GM10266 (cell line): ENCODE results near the gene NCAM1.

Experiments
- DNase-seq: peaks from one replicate; pipeline ENCODE4 v3.0.0; 2012; ENCODE audit errors: extremely low spot score
- CTCF ChIP-seq: IDR thresholded peaks from 2 replicates; pipeline ENCODE4 v1.5.1; 2012; ENCODE audit warnings: mild to moderate bottlenecking, low read depth; ENCODE audit not compliant: control insufficient read depth, insufficient read depth; ENCODE audit errors: missing control alignments

NCAM1 gene

DNA sequence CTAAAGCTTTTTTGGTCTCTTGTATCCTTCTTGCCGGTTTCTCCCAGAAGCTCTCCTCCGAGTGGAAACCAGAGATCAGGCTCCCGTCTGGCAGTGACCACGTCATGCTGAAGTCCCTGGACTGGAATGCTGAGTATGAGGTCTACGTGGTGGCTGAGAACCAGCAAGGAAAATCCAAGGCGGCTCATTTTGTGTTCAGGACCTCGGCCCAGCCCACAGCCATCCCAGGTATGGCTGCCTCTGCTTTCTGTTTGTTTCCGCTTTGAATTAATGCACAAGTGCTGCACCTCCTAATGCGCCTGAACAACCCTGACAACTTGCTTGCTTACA is 298.8 kb downstream of the NCAM1 start:
- no peak for TF ChIP-seq CTCF
- DNase-seq, result no peak

- TF ChIP-seq CTCF, result no peak
- DNase-seq, result no peak
Observed at GRCh38 chr11:113260541-113260940, 299.3 kb downstream of the NCAM1 start.

- TF ChIP-seq CTCF, result no peak
- no peak for DNase-seq
Observed at GRCh38 chr11:113261709-113262475, 300.7 kb downstream of the NCAM1 start.

DNA sequence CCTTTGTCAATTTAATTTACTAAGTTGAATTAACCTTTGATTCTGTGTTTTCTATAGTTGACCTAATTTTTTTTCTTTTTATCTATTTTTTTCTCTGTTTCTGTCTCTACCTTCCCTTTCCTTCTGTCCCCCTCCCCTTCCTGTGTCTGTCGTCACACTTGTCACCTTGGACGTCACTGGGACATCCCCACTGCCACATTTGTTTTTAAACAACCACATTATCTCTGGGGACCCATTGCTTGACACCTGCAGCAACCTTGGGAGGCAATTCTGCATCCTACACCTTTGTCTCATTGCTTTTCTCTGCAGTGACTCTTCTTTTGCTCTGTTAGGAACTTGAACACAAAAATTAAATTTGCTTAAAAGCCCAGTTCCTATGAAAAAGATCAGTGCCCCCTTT is 301.4 kb downstream of the NCAM1 start:
- TF ChIP-seq CTCF, result no peak
- no peak for DNase-seq

DNA sequence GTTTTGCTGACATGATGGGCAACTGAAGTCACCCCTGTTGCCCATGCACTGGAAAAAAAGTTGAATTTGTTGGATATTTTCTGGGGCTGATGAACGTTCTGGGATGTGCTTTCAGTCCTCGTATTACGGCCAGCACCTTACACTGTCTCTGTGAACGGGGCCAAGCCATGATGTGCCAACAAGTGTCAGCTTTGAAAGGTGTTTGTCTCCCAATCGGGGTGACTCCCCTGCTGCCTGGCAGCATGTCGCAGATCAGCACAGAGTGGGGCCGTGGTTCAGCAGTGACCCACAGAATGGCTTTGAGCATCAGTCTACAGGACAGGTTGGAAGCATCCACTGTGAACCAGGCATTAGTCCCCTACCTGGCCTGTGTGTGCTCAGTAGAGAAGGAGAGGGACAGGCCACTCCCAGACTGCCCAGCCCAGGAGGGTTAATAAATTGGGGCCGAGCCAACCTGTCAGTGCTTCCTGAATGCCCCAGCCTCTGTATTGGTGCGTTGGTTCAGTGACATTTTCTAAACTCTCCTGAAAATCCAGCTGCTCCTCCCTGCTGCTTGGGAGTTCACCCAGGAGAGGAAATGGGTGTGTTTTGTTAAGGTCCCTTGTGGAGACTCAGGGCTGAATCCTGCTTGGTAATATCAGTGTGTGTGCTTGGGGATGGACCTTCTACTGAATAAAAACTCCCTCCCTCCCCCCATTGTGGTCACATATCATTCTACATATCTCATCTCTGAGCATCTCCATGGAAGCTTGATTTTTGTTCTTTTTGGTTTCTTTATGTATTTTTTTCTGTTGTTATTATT is 302.4 kb downstream of the NCAM1 start:
- no peak for DNase-seq
- TF ChIP-seq CTCF, result no peak

DNA sequence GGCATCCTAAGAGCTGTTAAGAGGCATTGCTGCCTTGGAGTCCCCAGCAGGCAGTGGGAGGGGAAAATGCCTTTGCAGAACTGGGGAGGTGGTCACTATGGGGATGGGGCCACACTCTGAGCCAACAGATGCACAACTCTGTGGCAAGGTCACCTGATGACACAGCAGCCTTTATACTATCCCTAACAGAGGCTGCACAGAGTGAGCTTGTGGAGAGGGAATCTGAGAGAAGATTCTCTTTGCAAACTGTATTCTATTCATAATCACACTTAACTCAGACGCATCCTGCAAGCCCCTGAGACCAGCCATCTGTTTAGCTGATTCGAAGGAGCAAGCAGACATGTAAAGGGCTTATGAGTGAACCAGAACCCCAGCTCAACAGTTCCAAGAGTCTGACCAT is 304.1 kb downstream of the NCAM1 start:
- TF ChIP-seq CTCF, result no peak
- DNase-seq, result no peak

DNA sequence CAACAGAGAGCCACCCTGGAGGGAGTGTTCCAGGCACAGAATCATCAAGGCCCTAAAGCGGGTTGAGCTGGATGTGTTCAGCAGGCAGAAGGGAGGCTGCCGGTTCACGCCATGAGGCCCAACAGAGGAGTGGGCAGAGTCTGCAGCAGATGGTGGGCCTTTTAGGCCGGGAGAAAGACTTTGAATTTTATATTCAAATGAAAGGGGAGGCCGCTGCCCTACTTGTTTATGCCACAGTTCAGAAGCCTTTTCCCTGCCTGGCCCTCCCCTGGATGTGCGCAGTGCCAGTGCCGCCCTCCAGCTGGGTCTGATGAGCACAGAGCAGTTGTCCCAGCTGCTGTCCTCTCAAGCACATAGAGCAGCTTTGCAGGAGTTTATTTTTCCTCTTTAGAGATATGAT is 306.3 kb downstream of the NCAM1 start:
- TF ChIP-seq CTCF, result no peak
- DNase-seq, result no peak
